Measurements from ENCODE around the gene GPR65. TPM values are rescaled to one million over a fixed set of nuclear protein-coding genes. Genes with fewer than 3 reads are reported as not detected.

Gene GPR65
- total RNA-seq, 1 experiment from 2014 or later, result not detected

- Histone ChIP-seq H2BK5ac (ENCODE audit: insufficient read length, low read length) (no peak overlapping the region), H2AFZ (ENCODE audit: low read length) (no peak overlapping the region), H3K4ac (ENCODE audit: low read depth, low read length) (no peak overlapping the region), H3K4me2 (ENCODE audit: insufficient read depth, insufficient read length, low read length) (no peak overlapping the region), H3K18ac (ENCODE audit: insufficient read length, low read depth, low read length) (no peak overlapping the region), H3K23ac (ENCODE audit: insufficient read length, low read depth, low read length) (no peak overlapping the region), H3K56ac (ENCODE audit: insufficient read length, low read depth, low read length) (no peak overlapping the region), H3K23me2 (ENCODE audit: insufficient read length, low read depth, low read length, poor library complexity, severe bottlenecking) (no peaks in the 10 kb centered on the region), H4K20me1 (ENCODE audit: control insufficient read depth, insufficient read depth, insufficient read length) (no peaks in the 10 kb centered on the region), H3K27me3 (ENCODE audit: insufficient read depth, low read length) (no peaks in the 10 kb centered on the region), H3K9me3 (ENCODE audit: control insufficient read depth, low read depth, low read length) (no peaks in the 10 kb centered on the region), H3K4me1 (ENCODE audit: insufficient read depth, low read length) (no peaks in the 10 kb centered on the region), H3K79me2 (ENCODE audit: insufficient read depth, low read length) (no peaks in the 10 kb centered on the region), H2BK15ac (ENCODE audit: low read depth, low read length) (no peak overlapping the region), H2BK120ac (ENCODE audit: low read depth, low read length, poor library complexity, severe bottlenecking) (no peak overlapping the region), H3T11ph (ENCODE audit: low read length) (no peak overlapping the region), H2AK5ac (ENCODE audit: insufficient read length, low read length) (no peak overlapping the region), H3K9ac (ENCODE audit: extremely low read depth, insufficient read length, low read length) (no peak overlapping the region), H2BK12ac (ENCODE audit: insufficient read length, low read depth, low read length) (no peak overlapping the region), H4K8ac (replicated peaks; ENCODE audit: insufficient read length, low read depth, low read length) (no peak overlapping the region), H3K27ac (ENCODE audit: insufficient read length, low read depth, low read length) (no peak overlapping the region), H3K79me1 (ENCODE audit: insufficient read depth, low read depth, low read length, poor library complexity, severe bottlenecking) (no peaks in the 10 kb centered on the region), H4K5ac (ENCODE audit: insufficient read length, low read depth, low read length) (no peak overlapping the region), H3K14ac (ENCODE audit: insufficient read depth, low read length) (no peak overlapping the region), H4K91ac (ENCODE audit: insufficient read length, low read depth, low read length) (no peak overlapping the region), H2BK20ac (ENCODE audit: low read depth, low read length, poor library complexity, severe bottlenecking) (no peak overlapping the region)
- TF ChIP-seq CTCF (conservative IDR thresholded peaks at IDR 0.05), result no peak
- Mint-ChIP-seq H3K9me3 (no peaks in the 10 kb centered on the region), H3K4me3 (no peak overlapping the region), H3K27me3 (ENCODE audit: low read depth) (no peaks in the 10 kb centered on the region), H3K27ac (peak overlapping the region in 2 of 3 experiments; percentile 36 to 72; a peak in 1 of 7 replicates), H3K36me3 (ENCODE audit: insufficient read depth in 1 of 3, low read depth in 3 of 3) (no peaks in the 10 kb centered on the region), H3K4me1 (no peaks in the 10 kb centered on the region)
- DNase-seq, result no peak
- no CpG with 5 or more reads among the region's 13 CpGs for WGBS (ENCODE audit: extremely low coverage, insufficient read length, low lambda C conversion rate)
These were observed 1.3 kb downstream of the GPR65 start for GRCh38 chr14:88005978-88006851.
